GM18868 (cell line): ENCODE results near the gene MAGEB16.

Source experiments
- ATAC-seq: cut with Tn5 transposase; IDR thresholded peaks from one replicate; pipeline ENCODE4 v1.9.1; 2021; ENCODE audit warnings: mild to moderate bottlenecking, moderate library complexity; ENCODE audit not compliant: unreplicated experiment

The MAGEB16 gene

DNA sequence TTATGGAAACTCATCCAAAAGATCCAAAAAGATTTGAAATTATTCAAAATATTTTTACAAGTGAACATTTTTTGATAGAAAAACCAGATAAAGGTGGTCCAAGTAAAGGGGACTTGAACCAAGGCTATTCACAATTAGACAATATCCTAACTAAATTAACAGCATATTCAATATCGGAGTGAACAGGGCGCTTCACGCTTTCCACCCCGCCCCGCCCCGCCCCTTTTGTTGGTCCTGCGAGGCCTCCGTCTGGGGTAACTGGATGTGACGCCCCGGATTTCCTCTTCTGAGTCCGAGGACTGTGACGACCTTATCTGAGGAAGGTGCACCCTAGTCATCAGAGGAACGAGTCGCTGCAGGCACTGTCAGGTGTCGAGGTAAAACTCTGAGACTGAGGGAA is at the start of gene MAGEB16:
Gene MAGEB16, plus strand, starts transcription at position 301 of the 400 bp plus-strand sequence. CDS start 3,855 bp downstream, outside the sequence.
- no peak for ATAC-seq

DNA sequence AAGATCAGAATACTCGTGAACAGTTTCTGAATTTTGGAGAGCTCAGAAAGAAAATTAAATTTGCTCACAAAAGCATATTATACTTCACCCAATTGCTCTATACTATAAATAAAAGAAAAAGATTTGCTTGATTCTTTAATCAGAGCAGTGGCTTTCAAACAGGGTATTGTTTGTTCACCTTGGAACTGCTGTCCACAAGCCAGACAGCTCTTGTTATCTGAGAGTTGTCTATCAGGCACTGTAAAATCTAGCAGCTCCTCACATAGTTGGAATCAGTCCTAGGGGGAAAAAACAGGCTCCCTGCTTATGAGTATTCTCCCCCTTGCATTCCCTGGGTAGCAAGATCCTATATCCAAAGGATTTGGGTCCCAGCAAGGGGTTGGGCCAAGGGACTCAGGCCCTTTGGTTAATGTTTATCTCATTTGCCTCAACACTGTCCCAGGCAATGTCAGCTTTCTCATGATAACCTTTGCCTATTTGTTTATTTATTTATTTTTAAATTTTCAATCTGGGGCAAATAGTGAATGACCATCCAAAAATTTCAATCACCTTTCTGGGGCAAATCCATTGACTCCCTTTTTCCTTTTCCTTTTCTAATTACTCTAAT is 24.1 kb upstream of the MAGEB16 start:
- ATAC-seq, result no peak

DNA sequence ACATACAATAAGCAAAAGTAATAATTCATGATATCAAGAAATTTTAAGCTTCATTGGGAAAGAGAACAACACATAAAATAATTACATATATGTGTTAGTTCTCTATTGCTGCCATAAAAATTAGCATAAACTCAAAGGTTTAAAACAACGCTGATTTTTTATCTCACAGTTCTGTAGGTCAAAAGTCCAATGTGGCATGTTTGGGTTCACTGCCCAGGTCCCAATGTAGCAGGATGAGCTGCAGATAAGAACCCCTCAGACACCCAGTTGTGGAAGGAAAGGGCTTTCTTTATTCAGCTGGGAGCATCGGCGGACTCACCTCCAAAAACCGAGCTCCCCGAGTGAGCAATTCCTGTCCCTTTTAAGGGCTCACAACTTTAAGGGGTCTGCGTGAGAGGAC is 13.1 kb upstream of the MAGEB16 start:
- ATAC-seq, result no peak

DNA sequence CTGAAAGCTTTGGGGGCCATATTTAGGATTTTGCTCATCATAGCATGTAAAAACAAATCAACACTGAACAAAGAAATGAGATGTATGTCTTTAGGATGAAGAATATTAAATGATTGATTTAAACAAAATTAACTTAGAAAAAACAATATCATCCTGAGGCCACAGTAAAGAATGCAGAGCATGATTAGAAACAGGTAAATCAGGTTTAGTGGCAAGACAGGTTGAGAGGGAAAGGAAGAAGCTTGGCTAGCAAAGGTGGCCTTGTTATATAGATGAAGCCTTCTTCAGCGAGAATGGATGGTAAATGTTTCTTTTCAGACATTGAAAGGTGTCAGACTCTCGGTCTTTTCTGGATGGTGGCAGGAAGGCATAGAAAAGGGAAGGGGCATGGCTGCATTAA is 11.9 kb upstream of the MAGEB16 start:
- no peak for ATAC-seq

DNA sequence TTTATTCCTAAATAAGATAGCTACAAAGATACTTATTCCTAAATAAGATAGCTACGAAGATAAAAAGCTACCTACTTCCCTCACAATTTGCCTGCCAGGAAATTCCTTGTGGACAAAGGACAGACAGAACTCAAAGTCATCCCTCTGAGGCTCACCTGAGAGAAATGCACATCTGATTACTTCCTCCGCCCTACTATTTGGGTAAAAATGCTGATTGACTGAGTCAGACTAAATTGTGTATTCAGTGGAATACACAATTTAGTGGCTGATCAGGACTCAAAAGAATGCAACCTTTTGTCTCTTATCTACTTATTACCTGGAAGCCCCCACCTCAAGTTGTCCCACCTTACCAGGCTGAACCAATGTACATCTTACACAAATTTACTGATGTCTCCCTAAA is 10.3 kb upstream of the MAGEB16 start:
- ATAC-seq, result no peak

DNA sequence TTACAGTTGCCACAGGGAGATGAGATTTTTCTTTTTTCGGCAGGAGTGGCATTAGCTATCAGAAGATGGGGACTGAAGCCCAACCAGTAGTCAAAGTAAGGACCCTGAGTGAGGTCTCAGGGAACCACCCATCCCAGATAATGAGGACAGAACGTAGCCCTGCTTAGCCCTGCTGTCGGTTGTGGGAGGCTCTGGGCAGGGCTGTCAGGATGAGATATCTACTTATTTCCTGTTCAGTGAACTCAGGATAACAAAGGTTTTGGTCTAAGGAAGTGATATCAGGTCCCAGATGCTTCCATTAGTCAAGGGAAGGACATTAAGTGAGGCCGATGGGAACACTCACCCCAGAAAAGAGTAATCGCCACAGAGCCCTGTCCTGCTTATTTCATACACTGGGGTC is 2.3 kb downstream of the MAGEB16 start:
- no peak for ATAC-seq

DNA sequence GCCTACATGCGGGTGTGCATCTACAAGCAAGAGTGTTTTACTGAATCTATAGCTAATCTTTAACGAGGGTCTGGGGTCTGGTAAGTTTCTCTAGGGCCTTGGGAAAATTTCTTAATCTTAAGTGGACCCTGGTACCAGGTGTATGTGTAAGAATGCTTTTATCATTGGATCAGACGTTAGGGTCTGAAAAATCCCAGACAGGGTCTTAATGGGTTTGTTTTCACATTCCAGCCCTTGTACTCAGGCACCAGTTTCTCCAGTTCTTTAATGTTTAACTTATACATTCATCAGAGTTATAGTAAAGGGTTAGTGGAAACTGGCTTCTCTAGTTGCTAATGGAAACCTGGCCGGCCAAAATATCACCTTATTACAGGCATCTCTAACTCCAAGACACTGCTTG is 11.6 kb downstream of the MAGEB16 start:
- ATAC-seq, result no peak

DNA sequence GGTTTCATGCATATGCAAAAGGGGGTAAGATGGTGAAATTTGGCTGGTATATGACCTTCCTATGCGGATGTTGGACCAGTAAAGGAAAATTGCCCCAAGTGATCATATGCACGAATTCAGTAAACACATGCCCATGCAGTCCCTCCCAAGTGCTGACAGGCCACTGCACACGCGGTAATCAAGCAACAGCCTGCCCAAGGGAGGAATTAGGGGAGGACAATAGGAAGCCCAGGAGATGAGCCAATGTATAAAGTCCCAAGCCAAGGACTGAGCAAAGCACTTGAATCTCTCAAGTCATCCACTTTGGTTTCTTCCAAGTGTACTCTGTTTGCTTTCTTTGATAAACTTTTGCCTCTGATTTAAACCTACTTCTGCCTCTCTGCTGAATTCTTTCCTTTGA is 21.1 kb downstream of the MAGEB16 start:
- no peak for ATAC-seq

DNA sequence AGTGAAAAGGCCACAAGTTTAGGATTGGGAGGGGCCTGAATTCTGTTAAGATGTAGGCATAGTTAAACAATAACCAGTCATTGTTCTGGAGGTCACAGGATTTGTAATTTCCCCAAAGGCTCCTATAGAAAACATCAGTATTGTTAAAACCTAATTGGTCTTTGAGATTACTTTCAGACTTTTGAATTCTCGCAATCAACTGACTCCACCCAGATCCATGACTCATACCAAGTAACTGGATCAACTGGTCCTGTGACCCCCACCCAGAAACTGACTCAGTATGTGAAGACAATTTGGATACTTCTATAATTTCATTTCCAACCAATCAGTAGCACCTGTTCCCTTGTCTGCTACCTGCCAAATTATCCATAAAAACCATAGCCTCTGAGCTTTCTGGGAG is 28.4 kb downstream of the MAGEB16 start:
- ATAC-seq, result no peak

DNA sequence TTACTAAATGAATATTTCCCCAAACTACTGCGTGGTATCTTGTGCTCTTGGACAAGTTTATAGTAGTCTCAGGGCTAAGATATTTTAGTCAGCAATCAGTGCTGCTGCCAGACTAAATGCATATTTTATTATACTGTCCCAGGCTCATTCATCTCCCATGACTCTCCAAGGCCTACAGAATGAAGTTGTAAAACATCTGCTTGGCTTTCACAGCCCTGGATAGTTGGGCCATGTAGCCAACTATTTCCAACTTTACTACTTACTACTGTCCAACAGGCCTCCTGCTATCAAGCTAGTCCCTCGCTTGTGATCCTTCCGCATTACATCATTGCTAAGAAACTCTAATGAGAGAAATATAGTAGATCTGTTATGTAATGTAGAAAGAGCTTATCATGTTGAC is 31.4 kb downstream of the MAGEB16 start:
- no peak for ATAC-seq

DNA sequence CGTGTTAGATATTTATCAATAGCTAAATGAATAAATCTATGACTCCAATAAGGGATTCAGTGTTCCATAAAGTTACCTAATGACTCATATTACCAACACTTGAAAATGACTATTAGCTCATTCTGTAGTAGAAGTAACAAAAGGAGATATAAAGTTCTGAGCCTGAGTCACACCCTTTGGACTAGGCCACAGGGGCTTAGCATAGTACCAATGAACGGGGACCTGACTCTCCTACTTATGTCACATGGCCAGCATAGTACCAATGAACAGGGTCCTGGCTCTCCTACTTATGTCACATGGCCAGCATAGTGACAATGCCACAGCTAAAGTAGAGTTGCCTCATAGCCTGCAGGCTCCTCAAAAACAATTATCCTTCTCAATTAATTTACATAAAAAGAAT is 43.7 kb downstream of the MAGEB16 start:
- no peak for ATAC-seq

DNA sequence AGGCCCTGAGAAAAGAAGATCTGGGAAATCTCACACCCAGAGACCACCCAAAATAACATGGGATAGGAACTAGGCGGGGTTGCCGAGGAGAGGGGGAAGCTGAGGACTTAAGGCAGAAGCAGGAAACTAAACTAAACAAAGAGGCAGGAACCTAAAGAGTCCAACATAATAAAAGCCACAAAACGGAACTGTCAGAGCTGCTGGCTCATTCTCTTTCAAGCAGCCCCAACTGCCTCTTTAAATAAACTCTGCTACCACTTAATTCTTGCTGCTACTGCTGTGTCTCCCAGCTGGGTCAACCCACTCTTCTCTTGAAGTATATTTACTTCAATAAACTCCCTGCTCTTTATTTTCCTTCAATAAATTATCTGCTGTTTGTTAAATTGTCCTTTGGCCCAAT is 44.5 kb downstream of the MAGEB16 start:
- no peak for ATAC-seq

DNA sequence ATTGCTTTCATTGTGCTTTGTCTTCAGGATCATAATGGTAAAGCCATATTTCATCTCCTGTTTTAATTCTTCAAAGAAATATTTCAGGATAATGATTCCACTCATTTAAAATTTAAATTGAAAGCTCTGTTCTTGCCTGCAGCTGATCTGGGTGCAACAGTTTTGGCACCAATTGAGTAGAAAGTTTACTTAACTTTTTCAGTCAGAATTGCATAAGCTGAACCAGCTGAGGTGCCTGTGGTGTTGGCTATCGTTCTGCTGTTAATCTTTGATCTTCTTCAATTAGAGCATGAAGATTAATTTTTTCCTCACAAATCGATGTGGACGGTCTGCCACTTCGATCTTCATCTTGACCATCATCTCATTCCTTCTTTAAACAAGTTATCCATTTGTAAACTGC is 49.6 kb downstream of the MAGEB16 start:
- no peak for ATAC-seq
